GM23338 (cell line): Measurements from ENCODE around the gene JAK3.

ENCODE experiments used
- CREB1 ChIP-seq: fragments of 250-450 bp; sonication (Bioruptor Pico); IDR thresholded peaks from 2 replicates; pipeline ENCODE4 v1.5.0; 2020; ENCODE audit warnings: low read depth, mild to moderate bottlenecking, moderate library complexity
- EZH2 ChIP-seq: fragments of 200-600 bp; sonication (generic); IDR thresholded peaks from one replicate; pipeline ENCODE4 v1.8.0; 2017; ENCODE audit warnings: antibody characterized with exemption, mild to moderate bottlenecking, low read depth; ENCODE audit not compliant: unreplicated experiment
- EZH2phosphoT487 ChIP-seq: fragments of 200-600 bp; sonication (generic); IDR thresholded peaks from one replicate; pipeline ENCODE4 v1.8.1; 2018; ENCODE audit warnings: antibody characterized with exemption; ENCODE audit not compliant: unreplicated experiment
- POLR2AphosphoS5 ChIP-seq: IDR thresholded peaks from 2 replicates; pipeline ENCODE4 v1.6.1; 2016; ENCODE audit warnings: antibody characterized with exemption, low read depth
- STAT1 ChIP-seq: IDR thresholded peaks from one replicate; pipeline ENCODE4 v1.6.1; 2016; ENCODE audit warnings: antibody characterized with exemption; ENCODE audit not compliant: unreplicated experiment
- ZNF114 ChIP-seq: fragments of 250-450 bp; sonication (Bioruptor Pico); IDR thresholded peaks from 2 replicates; pipeline ENCODE4 v1.5.0; 2020; ENCODE audit warnings: mild to moderate bottlenecking, moderate library complexity
- ZNF331 ChIP-seq: fragments of 250-450 bp; sonication (Bioruptor Pico); IDR thresholded peaks from 2 replicates; pipeline ENCODE4 v1.5.0; 2020; ENCODE audit warnings: low read depth, mild to moderate bottlenecking, moderate library complexity
- TF ChIP-seq, protein P1 (sequence below), 2 experiments: fragments of 200-600 bp in 1 of 2; sonication (generic) in 1 of 2; conservative IDR thresholded peaks; 2 replicates each; pipeline versions ENCODE4 v1.5.1 to v1.6.1; 2016 to 2017; ENCODE audit warnings: antibody characterized with exemption in 2 of 2, low read depth in 2 of 2, mild to moderate bottlenecking in 2 of 2, moderate library complexity in 1 of 2
- TF ChIP-seq, protein P2 (sequence below): IDR thresholded peaks from 2 replicates; pipeline ENCODE4 v1.6.1; 2016; ENCODE audit warnings: antibody characterized with exemption
- TF ChIP-seq, protein P3 (sequence below): IDR thresholded peaks from one replicate; pipeline ENCODE4 v1.6.1; 2018; ENCODE audit warnings: antibody characterized with exemption; ENCODE audit not compliant: unreplicated experiment
- TF ChIP-seq, protein P4 (sequence below): fragments of 250-450 bp; sonication (Bioruptor Pico); IDR thresholded peaks from 2 replicates; pipeline ENCODE4 v1.5.0; 2020; ENCODE audit warnings: mild to moderate bottlenecking, moderate library complexity

DNA sequence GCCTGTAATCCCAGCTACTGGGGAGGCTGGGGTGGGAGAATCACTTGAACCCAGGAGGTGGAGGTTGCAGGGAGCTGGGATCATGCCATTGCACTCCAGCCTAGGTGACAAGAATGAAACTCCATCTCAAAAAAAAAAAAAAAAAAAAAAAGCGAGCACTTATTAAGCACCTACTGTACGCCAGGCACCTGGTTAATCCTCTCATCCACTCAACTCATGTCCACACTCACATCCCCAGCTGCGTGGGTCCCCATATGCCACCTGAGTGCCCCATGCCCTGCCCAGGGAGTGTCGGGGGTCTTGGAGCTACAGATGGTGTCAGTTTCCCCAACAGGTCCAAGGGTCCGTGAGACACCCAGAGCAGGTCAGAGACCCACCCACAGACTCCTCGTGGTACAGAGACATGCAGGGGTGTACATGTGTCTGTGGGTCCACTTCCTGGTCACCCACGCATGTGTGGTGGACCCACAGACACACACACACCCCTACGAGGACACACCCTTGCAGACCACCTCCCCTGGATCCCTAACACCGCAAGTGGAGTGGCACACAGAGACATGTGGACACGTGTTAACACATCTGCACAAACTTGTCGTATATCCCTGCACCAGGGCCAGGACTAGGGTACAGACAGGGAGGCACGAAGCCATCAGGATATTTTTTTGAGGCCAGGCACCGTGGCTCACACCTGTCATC, 30.0 kb downstream of the JAK3 start:
- TF ChIP-seq, protein P1, sequence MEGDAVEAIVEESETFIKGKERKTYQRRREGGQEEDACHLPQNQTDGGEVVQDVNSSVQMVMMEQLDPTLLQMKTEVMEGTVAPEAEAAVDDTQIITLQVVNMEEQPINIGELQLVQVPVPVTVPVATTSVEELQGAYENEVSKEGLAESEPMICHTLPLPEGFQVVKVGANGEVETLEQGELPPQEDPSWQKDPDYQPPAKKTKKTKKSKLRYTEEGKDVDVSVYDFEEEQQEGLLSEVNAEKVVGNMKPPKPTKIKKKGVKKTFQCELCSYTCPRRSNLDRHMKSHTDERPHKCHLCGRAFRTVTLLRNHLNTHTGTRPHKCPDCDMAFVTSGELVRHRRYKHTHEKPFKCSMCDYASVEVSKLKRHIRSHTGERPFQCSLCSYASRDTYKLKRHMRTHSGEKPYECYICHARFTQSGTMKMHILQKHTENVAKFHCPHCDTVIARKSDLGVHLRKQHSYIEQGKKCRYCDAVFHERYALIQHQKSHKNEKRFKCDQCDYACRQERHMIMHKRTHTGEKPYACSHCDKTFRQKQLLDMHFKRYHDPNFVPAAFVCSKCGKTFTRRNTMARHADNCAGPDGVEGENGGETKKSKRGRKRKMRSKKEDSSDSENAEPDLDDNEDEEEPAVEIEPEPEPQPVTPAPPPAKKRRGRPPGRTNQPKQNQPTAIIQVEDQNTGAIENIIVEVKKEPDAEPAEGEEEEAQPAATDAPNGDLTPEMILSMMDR (conservative IDR thresholded peaks at IDR 0.05; ENCODE audit: low read depth in 2 of 2), result no peak
- TF ChIP-seq, protein P2, sequence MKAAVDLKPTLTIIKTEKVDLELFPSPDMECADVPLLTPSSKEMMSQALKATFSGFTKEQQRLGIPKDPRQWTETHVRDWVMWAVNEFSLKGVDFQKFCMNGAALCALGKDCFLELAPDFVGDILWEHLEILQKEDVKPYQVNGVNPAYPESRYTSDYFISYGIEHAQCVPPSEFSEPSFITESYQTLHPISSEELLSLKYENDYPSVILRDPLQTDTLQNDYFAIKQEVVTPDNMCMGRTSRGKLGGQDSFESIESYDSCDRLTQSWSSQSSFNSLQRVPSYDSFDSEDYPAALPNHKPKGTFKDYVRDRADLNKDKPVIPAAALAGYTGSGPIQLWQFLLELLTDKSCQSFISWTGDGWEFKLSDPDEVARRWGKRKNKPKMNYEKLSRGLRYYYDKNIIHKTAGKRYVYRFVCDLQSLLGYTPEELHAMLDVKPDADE, result no peak
- no peak for TF ChIP-seq EZH2
- no peak for TF ChIP-seq POLR2AphosphoS5
- no peak for TF ChIP-seq CREB1
- TF ChIP-seq, protein P3, sequence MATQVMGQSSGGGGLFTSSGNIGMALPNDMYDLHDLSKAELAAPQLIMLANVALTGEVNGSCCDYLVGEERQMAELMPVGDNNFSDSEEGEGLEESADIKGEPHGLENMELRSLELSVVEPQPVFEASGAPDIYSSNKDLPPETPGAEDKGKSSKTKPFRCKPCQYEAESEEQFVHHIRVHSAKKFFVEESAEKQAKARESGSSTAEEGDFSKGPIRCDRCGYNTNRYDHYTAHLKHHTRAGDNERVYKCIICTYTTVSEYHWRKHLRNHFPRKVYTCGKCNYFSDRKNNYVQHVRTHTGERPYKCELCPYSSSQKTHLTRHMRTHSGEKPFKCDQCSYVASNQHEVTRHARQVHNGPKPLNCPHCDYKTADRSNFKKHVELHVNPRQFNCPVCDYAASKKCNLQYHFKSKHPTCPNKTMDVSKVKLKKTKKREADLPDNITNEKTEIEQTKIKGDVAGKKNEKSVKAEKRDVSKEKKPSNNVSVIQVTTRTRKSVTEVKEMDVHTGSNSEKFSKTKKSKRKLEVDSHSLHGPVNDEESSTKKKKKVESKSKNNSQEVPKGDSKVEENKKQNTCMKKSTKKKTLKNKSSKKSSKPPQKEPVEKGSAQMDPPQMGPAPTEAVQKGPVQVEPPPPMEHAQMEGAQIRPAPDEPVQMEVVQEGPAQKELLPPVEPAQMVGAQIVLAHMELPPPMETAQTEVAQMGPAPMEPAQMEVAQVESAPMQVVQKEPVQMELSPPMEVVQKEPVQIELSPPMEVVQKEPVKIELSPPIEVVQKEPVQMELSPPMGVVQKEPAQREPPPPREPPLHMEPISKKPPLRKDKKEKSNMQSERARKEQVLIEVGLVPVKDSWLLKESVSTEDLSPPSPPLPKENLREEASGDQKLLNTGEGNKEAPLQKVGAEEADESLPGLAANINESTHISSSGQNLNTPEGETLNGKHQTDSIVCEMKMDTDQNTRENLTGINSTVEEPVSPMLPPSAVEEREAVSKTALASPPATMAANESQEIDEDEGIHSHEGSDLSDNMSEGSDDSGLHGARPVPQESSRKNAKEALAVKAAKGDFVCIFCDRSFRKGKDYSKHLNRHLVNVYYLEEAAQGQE, result no peak
- no peak for TF ChIP-seq EZH2phosphoT487
- TF ChIP-seq ZNF114 (CRISPR knock-in tag), result no peak
- TF ChIP-seq ZNF331 (CRISPR knock-in tag), result no peak
- TF ChIP-seq STAT1, result no peak
- TF ChIP-seq, protein P4, sequence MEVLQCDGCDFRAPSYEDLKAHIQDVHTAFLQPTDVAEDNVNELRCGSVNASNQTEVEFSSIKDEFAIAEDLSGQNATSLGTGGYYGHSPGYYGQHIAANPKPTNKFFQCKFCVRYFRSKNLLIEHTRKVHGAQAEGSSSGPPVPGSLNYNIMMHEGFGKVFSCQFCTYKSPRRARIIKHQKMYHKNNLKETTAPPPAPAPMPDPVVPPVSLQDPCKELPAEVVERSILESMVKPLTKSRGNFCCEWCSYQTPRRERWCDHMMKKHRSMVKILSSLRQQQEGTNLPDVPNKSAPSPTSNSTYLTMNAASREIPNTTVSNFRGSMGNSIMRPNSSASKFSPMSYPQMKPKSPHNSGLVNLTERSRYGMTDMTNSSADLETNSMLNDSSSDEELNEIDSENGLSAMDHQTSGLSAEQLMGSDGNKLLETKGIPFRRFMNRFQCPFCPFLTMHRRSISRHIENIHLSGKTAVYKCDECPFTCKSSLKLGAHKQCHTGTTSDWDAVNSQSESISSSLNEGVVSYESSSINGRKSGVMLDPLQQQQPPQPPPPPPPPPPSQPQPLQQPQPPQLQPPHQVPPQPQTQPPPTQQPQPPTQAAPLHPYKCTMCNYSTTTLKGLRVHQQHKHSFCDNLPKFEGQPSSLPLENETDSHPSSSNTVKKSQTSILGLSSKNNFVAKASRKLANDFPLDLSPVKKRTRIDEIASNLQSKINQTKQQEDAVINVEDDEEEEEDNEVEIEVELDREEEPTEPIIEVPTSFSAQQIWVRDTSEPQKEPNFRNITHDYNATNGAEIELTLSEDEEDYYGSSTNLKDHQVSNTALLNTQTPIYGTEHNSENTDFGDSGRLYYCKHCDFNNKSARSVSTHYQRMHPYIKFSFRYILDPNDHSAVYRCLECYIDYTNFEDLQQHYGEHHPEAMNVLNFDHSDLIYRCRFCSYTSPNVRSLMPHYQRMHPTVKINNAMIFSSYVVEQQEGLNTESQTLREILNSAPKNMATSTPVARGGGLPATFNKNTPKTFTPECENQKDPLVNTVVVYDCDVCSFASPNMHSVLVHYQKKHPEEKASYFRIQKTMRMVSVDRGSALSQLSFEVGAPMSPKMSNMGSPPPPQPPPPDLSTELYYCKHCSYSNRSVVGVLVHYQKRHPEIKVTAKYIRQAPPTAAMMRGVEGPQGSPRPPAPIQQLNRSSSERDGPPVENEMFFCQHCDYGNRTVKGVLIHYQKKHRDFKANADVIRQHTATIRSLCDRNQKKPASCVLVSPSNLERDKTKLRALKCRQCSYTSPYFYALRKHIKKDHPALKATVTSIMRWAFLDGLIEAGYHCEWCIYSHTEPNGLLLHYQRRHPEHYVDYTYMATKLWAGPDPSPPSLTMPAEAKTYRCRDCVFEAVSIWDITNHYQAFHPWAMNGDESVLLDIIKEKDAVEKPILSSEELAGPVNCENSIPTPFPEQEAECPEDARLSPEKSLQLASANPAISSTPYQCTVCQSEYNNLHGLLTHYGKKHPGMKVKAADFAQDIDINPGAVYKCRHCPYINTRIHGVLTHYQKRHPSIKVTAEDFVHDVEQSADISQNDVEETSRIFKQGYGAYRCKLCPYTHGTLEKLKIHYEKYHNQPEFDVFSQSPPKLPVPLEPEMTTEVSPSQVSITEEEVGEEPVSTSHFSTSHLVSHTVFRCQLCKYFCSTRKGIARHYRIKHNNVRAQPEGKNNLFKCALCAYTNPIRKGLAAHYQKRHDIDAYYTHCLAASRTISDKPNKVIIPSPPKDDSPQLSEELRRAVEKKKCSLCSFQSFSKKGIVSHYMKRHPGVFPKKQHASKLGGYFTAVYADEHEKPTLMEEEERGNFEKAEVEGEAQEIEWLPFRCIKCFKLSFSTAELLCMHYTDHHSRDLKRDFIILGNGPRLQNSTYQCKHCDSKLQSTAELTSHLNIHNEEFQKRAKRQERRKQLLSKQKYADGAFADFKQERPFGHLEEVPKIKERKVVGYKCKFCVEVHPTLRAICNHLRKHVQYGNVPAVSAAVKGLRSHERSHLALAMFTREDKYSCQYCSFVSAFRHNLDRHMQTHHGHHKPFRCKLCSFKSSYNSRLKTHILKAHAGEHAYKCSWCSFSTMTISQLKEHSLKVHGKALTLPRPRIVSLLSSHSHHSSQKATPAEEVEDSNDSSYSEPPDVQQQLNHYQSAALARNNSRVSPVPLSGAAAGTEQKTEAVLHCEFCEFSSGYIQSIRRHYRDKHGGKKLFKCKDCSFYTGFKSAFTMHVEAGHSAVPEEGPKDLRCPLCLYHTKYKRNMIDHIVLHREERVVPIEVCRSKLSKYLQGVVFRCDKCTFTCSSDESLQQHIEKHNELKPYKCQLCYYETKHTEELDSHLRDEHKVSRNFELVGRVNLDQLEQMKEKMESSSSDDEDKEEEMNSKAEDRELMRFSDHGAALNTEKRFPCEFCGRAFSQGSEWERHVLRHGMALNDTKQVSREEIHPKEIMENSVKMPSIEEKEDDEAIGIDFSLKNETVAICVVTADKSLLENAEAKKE (CRISPR knock-in tag), result no peak
